Measurements from ENCODE around the gene ARHGAP19. TPM values are rescaled to one million over a fixed set of nuclear protein-coding genes. Genes with fewer than 3 reads are reported as not detected.

The ARHGAP19 gene
- total RNA-seq, 1 experiment from 2014 or later = 28.9 TPM

DNA sequence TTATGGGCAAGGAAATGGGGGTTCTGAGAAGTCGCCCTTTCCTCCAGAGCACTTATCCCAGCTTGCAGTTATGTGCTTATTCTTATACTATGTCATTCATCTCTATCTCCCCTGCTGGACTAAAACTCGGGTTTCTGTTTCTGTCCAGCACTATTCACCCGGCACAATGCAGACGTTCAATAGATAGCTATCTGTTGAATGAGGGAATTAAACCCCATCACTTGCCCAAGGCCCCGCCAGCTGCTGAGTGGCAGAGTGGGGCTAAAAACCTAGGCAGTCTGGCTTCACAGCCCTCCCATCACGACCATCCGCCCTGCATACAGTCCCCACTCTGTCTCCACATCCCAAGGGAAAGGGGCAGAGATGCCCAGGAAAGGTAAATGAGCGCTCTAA, 112.1 kb downstream of the ARHGAP19 start:
- ATAC-seq (no peak), DNase-seq (ENCODE audit: low read depth, low spot score) (no peak)
- no TSS peak for BruUV-seq (replicated peaks)
- in situ Hi-C loops (cut with HindIII; ENCODE audit: low pct_unique_long_range_greater_than_20kb, low sequenced_read_pairs) (no loop called here), intact Hi-C loops (cut with micrococcal nuclease; ENCODE audit: unreplicated experiment) (no loop called here)
- peaks cover 4% of the 10 kb centered on the region for H3K4me1 ChIP-seq (ENCODE audit: control insufficient read depth, insufficient read depth, low read length)
- ChIA-PET POLR2A (no interaction called here), CTCF (no interaction called here)
- TF ChIP-seq, protein P1, sequence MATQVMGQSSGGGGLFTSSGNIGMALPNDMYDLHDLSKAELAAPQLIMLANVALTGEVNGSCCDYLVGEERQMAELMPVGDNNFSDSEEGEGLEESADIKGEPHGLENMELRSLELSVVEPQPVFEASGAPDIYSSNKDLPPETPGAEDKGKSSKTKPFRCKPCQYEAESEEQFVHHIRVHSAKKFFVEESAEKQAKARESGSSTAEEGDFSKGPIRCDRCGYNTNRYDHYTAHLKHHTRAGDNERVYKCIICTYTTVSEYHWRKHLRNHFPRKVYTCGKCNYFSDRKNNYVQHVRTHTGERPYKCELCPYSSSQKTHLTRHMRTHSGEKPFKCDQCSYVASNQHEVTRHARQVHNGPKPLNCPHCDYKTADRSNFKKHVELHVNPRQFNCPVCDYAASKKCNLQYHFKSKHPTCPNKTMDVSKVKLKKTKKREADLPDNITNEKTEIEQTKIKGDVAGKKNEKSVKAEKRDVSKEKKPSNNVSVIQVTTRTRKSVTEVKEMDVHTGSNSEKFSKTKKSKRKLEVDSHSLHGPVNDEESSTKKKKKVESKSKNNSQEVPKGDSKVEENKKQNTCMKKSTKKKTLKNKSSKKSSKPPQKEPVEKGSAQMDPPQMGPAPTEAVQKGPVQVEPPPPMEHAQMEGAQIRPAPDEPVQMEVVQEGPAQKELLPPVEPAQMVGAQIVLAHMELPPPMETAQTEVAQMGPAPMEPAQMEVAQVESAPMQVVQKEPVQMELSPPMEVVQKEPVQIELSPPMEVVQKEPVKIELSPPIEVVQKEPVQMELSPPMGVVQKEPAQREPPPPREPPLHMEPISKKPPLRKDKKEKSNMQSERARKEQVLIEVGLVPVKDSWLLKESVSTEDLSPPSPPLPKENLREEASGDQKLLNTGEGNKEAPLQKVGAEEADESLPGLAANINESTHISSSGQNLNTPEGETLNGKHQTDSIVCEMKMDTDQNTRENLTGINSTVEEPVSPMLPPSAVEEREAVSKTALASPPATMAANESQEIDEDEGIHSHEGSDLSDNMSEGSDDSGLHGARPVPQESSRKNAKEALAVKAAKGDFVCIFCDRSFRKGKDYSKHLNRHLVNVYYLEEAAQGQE (IDR thresholded peaks at IDR 0.05; ENCODE audit: insufficient read depth in 1 of 2, low read depth in 2 of 2, low read length in 1 of 2) = no peak
- TF ChIP-seq, protein P2, sequence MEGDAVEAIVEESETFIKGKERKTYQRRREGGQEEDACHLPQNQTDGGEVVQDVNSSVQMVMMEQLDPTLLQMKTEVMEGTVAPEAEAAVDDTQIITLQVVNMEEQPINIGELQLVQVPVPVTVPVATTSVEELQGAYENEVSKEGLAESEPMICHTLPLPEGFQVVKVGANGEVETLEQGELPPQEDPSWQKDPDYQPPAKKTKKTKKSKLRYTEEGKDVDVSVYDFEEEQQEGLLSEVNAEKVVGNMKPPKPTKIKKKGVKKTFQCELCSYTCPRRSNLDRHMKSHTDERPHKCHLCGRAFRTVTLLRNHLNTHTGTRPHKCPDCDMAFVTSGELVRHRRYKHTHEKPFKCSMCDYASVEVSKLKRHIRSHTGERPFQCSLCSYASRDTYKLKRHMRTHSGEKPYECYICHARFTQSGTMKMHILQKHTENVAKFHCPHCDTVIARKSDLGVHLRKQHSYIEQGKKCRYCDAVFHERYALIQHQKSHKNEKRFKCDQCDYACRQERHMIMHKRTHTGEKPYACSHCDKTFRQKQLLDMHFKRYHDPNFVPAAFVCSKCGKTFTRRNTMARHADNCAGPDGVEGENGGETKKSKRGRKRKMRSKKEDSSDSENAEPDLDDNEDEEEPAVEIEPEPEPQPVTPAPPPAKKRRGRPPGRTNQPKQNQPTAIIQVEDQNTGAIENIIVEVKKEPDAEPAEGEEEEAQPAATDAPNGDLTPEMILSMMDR (IDR thresholded peaks at IDR 0.05) = no peak
- no peak for TF ChIP-seq TCF7L2 (IDR thresholded peaks at IDR 0.05; ENCODE audit: low read depth, low read length)
- no peak for TF ChIP-seq POLR2AphosphoS5 (IDR thresholded peaks at IDR 0.05; ENCODE audit: low read depth, low read length)
- no peak for TF ChIP-seq SIN3A (IDR thresholded peaks at IDR 0.05; ENCODE audit: borderline replicate concordance, insufficient read depth, low read depth, low read length)
- H3K36me3 ChIP-seq (ENCODE audit: control insufficient read depth, insufficient read depth, low read length) = no peaks in the 10 kb centered on the region
- no peaks in the 10 kb centered on the region for H3K9me3 ChIP-seq (ENCODE audit: control insufficient read depth, insufficient read depth, low read depth, low read length)
- peaks cover 12% of the 10 kb centered on the region for H3K27me3 ChIP-seq (ENCODE audit: control insufficient read depth, insufficient read depth, low read length)
- no peak overlapping the region for H3K4me3 ChIP-seq (ENCODE audit: low read depth in 2 of 2, low read length in 2 of 2)
- no peak overlapping the region for H3K27ac ChIP-seq (ENCODE audit: low read length)

DNA sequence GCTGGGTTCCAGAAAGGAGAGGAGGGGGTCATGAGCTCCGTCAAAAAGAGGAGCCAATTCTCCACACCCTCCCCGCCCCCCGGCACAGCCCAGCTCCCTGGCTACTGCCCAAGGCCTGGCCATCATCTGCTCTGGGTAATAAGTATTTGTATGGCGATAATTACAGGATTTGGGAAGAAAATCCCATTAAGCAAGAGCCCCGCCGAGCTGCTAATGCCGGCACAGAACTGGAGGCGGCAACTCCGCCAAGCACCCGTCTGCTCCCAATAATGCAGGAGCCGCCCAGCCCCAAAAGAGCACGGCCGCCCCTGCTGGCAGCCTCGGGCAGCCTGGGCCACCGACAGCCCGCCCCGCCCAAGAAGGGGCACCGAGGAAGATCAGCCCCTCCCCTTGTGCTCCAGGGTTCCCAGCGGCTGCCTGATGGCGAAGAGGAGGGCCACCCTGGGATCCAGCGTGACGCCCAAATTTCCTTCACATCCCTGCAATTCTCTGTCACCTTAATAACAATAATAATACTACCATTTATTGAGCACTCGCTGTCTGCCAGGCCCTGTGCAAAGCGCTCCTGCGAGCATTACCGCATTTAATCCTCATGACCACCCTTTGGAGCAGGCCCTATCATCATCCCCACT, 112.6 kb downstream of the ARHGAP19 start:
- H3K27ac ChIP-seq (ENCODE audit: low read length) = no peak overlapping the region

More for the DNA sequence above, 112.6 kb downstream of the ARHGAP19 start:
- no TSS peak for BruUV-seq (replicated peaks)
- no peak for ATAC-seq
- no peaks in the 10 kb centered on the region for H3K9me3 ChIP-seq (ENCODE audit: control insufficient read depth, insufficient read depth, low read depth, low read length)
- H3K4me1 ChIP-seq (ENCODE audit: control insufficient read depth, insufficient read depth, low read length) = peaks cover 4% of the 10 kb centered on the region
- H3K36me3 ChIP-seq (ENCODE audit: control insufficient read depth, insufficient read depth, low read length) = no peaks in the 10 kb centered on the region
- ChIA-PET CTCF (no interaction called here), POLR2A (no interaction called here)
- in situ Hi-C loops (cut with HindIII; ENCODE audit: low pct_unique_long_range_greater_than_20kb, low sequenced_read_pairs) (no loop called here), intact Hi-C loops (cut with micrococcal nuclease; ENCODE audit: unreplicated experiment) (no loop called here)
- H3K4me3 ChIP-seq (ENCODE audit: low read depth in 2 of 2, low read length in 2 of 2) = no peak overlapping the region
- no peak for DNase-seq (ENCODE audit: low read depth, low spot score)
- no peak for TF ChIP-seq SIN3A (IDR thresholded peaks at IDR 0.05; ENCODE audit: borderline replicate concordance, insufficient read depth, low read depth, low read length)
- TF ChIP-seq, protein P2 (IDR thresholded peaks at IDR 0.05) = no peak
- peaks cover 12% of the 10 kb centered on the region for H3K27me3 ChIP-seq (ENCODE audit: control insufficient read depth, insufficient read depth, low read length)

Measured in Panc1 (cell line).